HG03354 (cell line): ENCODE measurements around the gene CEBPB.
"Not testable (repeated sequence)": the region's sequence is repeated elsewhere in the genome, so short reads cannot be mapped to it uniquely, and the experiment has no call there.

Source experiments
- ATAC-seq: cut with Tn5 transposase; IDR thresholded peaks from one replicate; pipeline ENCODE4 v1.9.1; 2021; ENCODE audit warnings: mild to moderate bottlenecking; ENCODE audit not compliant: unreplicated experiment, poor library complexity, severe bottlenecking

Gene CEBPB

GRCh38 chr20:50207026-50207425, 16.4 kb downstream of the CEBPB start:
- ATAC-seq, result no peak

- no peak for ATAC-seq
These were observed 17.5 kb downstream of the CEBPB start for GRCh38 chr20:50208085-50208491.

DNA sequence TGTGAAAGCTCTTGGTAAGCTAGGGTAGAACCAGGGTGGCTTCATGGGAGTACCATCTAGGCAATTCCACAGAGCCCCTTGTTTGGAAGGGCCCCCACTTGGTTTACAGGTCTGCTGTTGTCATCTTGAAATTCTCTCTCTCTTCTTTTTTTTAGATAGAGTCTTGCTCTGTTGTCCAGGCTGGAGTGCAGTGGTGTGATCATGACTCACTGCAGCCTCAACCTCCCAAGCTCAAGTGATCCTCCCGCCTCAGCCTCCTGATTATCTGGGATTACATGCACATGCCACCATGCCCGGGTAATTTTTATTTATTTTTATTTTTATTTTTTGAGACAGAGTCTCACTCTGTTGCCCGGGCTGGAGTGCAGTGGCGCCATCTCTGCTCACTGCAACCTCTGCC, 18.2 kb downstream of the CEBPB start:
- ATAC-seq, result not testable (repeated sequence)

DNA sequence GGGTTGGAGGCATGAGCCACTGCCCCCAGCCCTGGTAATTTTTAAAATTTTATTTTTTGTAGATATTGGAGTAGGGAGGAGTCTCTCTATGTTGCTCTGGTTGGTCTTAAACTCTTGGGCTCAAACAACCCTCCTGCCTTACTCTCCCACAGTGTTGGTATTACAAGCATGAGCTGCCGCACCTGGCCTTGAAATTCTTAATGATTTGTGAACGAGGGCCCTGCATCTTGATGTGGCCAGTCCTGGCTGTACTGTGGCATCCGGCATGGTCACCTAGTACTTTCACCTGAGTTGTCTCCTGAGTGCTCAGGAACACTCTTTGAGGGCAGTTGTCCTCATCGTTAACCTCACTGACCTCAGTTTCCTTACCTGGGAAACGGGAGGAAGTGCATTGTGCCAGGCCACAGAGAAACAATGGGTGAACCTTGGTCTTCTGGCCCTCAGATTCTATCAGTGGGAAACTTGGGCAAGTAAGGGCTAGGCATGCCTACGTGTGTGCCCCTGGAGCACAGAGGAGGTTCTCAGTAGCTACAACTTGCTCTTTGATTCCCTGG, 19.5 kb downstream of the CEBPB start:
- no peak for ATAC-seq

- ATAC-seq, result no peak
These were observed 20.5 kb downstream of the CEBPB start for GRCh38 chr20:50211091-50211490.

GRCh38 chr20:50213531-50214106, 23.0 kb downstream of the CEBPB start:
- ATAC-seq, result no peak

GRCh38 chr20:50214226-50215024, 23.8 kb downstream of the CEBPB start:
- ATAC-seq, result no peak

DNA sequence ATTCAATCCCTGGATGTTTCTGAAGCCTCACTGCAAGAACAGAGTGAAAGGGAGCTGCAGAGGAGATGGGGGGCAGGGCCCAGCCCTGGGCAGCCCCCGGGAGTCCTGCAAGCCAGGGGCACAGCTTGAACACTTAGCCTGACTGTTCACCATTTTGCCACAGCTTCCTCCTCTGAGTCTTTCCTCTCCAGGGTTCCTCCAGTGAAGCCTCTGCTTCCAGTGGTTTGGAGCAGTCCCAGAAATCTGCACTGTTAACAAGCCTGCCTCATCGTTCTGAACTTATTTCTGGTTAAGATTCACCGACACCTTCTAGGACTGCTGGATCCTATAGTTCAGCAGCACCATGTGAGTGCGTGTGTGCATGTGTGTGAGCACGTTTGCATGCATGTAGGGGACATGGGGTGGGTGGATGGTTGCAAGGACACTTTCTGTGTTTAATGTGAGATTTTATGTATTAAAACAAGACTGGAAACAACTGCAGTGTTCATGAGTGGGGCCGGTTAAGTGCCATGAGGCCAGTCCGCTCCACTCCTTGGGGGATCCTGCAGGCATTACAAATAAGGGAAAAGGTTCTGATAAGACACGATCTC, 24.6 kb downstream of the CEBPB start:
- ATAC-seq, result no peak

DNA sequence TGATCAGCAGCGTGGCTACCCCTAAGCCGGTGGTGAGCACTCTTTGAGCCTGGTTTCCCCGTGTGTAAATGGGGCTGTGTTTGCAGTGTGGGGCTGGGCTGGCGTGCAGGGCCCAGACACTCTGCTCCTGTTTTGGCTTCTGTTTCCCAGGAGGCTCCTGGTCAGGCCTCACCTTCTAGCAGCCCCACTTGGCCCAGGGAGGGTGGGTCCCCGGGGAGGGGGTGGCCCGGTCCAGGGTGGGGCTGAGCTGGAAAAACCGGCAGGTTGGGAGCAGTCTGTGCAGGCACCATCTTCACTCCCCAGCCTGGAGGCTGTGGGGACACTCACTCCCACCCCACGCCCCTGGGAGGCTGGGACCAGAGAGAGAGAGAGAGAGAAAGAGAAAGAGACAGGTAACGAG, 25.3 kb downstream of the CEBPB start:
- no peak for ATAC-seq

DNA sequence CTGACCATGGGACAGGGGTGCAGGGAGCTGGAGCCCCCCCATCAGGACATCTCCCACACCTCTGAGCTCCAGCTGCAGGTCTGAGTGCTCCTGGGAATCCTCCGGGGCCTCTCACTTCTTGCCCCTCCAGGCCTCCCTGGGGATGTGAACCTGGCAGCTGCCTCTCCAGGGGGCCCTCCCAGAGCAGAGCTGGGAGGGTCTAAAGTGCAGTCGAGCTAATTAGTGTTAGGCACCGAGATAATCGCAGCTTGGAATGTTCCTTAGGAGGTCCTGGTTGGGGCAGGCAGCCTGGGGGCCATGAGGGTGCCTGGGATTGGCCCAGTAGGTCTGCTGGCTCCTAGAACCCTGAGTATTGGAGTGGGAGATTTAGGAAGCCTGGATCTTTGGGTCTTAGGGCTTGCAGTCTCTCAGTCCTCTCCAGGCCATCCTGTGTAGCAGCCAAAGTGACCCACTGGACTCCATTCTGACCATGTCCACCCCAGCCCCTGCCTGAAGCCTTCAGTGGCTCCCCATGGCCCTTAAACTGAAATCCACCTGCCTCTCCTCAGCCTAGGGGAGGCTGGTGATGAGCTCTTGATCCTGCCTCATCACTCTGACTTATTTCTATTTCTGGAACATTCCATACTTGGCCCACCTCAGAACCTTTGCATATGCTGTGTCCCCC, 26.0 kb downstream of the CEBPB start:
- no peak for ATAC-seq

GRCh38 chr20:50217207-50217949, 26.7 kb downstream of the CEBPB start:
- ATAC-seq, result no peak

DNA sequence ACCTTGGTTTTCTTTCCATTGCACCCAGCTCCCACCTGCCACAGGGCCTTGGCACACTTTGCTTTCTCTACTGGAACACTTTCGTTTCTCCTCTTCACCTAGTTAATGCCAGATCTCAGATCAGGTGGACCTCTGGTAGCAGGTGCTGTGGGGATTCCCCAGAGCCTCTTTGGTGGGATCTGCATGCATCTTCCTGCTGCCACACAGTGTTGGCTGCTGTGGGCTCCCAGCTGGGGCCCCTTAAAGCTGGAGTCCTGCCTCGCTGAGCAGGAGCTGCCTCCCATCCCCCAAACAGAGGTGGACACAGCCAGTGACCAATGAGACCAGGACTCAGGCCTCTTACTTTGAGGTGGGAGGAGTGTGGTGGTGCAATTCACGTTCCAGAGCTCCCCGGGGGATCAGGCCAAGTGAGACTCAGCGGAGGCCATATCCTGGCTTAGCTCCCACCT, 28.4 kb downstream of the CEBPB start:
- ATAC-seq, result no peak

DNA sequence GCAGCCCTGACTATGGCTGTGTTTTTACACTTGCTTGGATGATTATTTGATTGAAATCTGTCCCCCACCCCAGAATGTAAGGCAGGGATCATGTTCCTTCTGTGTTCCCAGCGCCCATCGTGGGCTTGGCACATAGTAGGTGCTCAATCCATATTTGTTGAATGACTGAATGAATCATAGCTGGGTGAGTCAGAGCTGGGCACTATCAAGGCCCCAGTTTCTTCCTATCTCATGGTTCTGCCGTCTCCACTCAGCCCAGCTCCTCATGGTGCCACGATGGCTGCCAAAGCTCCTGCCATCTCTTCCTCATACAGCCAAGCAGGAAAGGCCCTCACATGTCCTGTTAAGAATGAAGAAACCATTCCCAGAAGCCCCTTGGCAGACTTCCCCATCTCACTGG, 29.0 kb downstream of the CEBPB start:
- ATAC-seq, result no peak

DNA sequence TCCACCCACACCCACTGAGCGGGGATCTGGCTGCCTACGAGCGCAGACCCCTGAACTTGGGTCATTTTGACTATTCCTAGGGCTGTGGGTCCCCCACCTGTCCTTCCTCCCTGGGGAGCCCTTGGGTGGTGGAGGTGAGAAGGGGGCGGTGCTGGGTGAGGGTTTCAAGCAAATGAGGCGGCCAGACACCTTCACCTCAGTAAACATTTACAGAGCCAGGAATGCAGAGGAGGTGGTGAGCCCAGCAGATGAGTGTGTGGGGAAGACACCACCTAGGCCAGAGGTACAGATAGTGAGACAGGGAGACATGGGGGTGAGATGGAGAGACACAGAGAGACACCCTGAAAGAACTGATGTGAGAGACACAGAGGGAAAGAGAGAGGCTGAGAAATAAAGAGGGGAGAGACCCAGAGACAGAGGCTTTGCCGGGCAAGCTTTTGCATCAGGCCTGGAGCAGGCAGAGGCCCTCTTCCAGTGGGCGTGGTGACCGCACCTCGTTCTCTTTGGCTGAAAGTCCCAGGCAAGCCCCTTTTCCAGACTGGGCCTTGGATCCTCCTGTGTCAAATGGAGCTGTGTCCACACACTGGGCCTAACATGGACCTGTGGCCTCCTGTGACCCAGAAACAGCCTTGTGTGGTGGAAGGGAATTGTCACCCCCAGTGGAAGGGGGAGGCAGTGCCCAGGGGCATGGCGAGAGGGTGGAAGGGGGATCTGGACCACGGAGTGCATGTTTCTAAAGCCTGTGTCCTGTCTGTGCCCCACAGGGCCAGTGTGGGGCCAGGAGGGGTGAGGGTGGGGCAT, 29.7 kb downstream of the CEBPB start:
- no peak for ATAC-seq

DNA sequence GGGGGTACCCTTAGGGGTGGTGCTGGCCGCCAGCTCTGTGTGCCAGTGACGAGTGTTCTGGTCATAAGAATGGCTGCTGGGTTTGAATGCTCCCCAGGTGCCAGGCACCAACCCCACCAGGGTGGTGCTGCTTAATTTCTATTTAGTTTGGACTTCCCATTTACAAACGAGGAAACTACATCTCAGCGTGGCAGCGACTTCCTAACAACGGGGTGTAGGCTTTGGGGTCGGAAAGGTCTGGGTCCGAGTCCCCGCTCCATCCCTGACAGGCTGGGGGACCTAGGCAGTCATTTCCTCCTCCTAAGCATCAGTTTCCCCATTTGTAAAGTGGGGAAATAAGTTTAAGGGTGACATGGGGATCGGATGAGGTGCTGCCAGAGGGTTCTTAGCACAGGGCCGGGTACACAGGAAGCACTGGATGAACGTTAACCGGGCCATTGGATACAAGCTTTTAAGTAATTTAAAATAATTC, 30.3 kb downstream of the CEBPB start:
- no peak for ATAC-seq

- no peak for ATAC-seq
These were observed 31.1 kb downstream of the CEBPB start for GRCh38 chr20:50221501-50222308.

DNA sequence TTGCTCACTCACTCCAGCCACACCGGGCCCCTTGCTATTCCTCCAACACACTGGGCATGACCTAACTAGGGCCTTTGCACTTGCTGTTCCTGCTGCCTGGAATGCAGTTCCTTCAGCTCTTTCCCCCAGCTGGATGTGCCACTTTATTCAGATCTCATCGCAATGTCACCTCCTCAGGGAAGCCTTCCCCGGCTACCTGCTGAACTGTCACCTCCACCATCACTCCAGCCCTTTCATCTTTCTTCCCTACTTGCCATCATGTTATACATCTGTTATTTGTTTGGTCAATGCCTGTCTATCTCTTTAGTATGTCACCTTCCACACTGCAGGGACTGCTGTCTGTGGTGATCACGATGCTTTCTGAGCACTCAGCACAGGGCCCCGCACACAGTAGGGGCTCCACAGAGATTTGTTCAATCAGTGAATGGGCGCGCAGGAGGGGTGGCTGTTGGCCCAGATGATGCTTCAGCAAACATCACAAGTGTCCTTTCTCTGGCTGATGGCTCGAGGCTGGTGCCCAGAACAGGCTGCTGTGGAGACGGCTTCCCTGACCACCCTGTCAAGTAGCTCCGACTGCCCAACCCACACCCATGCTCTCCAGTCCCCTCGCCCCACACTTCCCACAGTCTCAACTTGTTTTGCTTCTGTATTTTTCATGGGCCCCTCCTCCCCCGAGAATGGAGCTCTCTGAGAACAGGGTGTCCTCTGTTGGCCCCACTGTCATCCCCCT, 31.8 kb downstream of the CEBPB start:
- no peak for ATAC-seq
